ENCODE results near the gene EPB41L2. TPM values are rescaled to one million over a fixed set of nuclear protein-coding genes. Genes with fewer than 3 reads are reported as not detected.
"Not testable (repeated sequence)": the region's sequence is repeated elsewhere in the genome, so short reads cannot be mapped to it uniquely, and the experiment has no call there.

The EPB41L2 gene
- total RNA-seq, 4 donors from 2014 or later, result 57.2 to 116 (median 85.2) TPM

DNA sequence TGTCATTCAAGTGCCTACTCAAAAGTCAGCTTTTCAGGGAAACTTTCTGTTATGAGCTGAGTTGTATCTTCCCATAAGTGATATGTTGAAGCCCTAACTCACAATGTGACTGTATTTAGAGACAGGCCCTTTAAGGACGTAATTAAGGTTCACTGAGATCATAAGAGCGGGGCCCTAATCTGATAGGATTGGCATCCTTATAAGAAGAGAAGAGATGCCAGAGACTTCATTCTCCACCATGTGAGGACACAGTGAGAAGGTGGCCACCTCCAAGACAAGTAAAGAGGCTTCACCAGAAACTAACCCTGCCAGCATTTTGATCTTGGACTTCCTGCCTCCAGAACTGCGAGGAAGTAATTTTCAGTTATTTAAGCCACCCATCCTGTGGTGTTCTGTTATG, 248.5 kb downstream of the EPB41L2 start:
- no peak for ATAC-seq
- Histone ChIP-seq H3K9me3 (peaks cover 0 to 7% (median 0%) of the 10 kb centered on the region in 3 donors), H3K27me3 (no peaks in the 10 kb centered on the region), H3K4me3 (no peak overlapping the region), H3K36me3 (no peaks in the 10 kb centered on the region), H3K27ac (no peak overlapping the region), H3K4me1 (peaks cover 0 to 11% (median 2%) of the 10 kb centered on the region in 3 donors)
- TF ChIP-seq, protein P1, sequence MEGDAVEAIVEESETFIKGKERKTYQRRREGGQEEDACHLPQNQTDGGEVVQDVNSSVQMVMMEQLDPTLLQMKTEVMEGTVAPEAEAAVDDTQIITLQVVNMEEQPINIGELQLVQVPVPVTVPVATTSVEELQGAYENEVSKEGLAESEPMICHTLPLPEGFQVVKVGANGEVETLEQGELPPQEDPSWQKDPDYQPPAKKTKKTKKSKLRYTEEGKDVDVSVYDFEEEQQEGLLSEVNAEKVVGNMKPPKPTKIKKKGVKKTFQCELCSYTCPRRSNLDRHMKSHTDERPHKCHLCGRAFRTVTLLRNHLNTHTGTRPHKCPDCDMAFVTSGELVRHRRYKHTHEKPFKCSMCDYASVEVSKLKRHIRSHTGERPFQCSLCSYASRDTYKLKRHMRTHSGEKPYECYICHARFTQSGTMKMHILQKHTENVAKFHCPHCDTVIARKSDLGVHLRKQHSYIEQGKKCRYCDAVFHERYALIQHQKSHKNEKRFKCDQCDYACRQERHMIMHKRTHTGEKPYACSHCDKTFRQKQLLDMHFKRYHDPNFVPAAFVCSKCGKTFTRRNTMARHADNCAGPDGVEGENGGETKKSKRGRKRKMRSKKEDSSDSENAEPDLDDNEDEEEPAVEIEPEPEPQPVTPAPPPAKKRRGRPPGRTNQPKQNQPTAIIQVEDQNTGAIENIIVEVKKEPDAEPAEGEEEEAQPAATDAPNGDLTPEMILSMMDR (IDR thresholded peaks at IDR 0.05), result no peak
- TF ChIP-seq POLR2AphosphoS5 (IDR thresholded peaks at IDR 0.05), result no peak
- TF ChIP-seq EP300 (IDR thresholded peaks at IDR 0.05), result no peak
- TF ChIP-seq POLR2A (IDR thresholded peaks at IDR 0.05), result no peak
- WGBS, 2 donors (ENCODE audit: low coverage in 1 of 2), result 94 to 100% methylated on average over 2 of the region's 3 CpGs

DNA sequence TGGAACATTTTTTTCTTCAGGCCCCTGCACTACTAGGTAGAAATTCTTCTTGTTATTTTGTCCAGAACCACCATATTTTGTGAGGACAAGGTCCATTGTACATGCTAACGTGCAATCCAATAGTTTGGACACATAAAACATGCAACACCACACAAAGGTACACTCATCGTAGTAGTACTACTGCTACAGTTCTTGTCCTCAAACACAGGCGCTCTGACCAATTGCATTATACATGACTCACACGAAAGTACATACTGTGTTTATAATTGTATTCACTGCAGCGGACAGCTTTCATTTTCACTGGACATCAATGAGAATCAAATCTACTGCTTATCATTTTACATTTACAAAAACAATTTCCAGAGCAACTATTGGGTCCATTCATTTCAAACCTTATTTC, 251.1 kb downstream of the EPB41L2 start:
- 88 to 98% methylated on average over 4 to 5 of the region's 5 CpGs for WGBS, 2 donors (ENCODE audit: low coverage in 1 of 2)

DNA sequence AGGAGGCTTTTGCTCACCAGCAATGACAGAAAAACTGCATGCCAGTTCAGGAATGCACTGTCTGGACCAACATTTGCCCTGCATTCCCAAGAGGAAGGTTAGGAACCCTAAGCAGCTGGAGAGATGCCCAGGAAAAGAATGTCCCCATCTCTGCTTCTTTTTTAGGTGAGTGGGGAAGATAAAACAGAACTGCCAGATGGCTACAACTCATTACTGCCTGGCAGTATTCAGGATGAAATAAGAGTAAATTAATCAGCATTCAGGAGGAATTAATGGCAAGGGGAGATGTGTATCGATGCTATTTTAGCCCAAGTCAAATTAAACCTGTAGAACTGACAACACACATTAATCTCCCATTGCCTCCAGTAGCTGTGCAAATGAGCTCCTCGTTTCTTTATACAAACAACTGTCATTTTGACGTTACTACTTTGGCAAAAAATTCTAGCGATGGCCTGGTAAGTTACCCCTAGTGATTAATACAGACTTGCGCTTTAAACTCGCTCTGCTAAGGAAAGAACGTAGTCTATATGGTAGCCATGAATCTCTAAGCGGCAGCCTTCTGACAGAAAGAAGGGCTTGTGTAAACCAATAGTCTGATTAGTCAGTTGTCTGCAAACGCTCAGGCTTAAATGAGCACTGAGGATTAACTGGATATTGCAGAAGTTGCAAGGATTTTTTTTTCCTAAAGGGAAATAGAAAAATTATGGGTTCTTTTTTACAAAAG, 252.6 kb downstream of the EPB41L2 start:
- 12 to 21% methylated on average over 9 of the region's 9 CpGs for WGBS, 2 donors (ENCODE audit: low coverage in 1 of 2)

More for the DNA sequence above, 251.1 kb downstream of the EPB41L2 start:
- Histone ChIP-seq H3K36me3 (no peaks in the 10 kb centered on the region), H3K4me1 (peaks cover 0 to 11% (median 2%) of the 10 kb centered on the region in 3 donors), H3K27ac (no peak overlapping the region), H3K9me3 (no peaks in the 10 kb centered on the region), H3K27me3 (no peaks in the 10 kb centered on the region), H3K4me3 (no peak overlapping the region)
- no peak for ATAC-seq
- TF ChIP-seq POLR2A (IDR thresholded peaks at IDR 0.05) (no peak), POLR2AphosphoS5 (IDR thresholded peaks at IDR 0.05) (no peak), EP300 (IDR thresholded peaks at IDR 0.05) (no peak)
- TF ChIP-seq, protein P1 (IDR thresholded peaks at IDR 0.05), result no peak

DNA sequence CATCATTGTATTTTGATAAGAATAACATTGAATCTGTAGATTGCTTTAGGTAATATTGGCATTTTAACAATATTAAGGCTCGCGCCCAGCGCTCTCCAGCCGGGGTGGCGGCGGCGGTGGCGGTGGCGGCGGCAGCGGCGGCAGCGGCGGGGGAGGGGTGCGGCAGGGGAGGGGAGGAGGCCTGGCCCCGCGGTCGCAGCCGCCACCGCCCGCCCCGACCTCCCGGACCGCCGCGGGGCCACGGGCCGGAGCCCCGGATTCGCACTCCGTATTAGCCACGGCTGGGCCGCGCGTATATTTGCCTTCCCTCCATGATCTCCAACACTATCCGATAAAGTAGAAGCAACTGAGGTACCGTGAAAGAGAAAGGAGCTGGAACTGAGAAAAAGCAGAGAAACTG, 261.7 kb downstream of the EPB41L2 start:
- peaks cover 0 to 17% (median 0%) of the 10 kb centered on the region in 3 donors for H3K9me3 ChIP-seq
- not testable (repeated sequence) for H3K4me1 ChIP-seq, H3K27me3 ChIP-seq, H3K27ac ChIP-seq, ATAC-seq, H3K36me3 ChIP-seq, H3K4me3 ChIP-seq
- WGBS, 2 donors (ENCODE audit: low coverage in 1 of 2), result 100% methylated on average over 2 of the region's 37 CpGs

More for the DNA sequence above, 252.6 kb downstream of the EPB41L2 start:
- no peaks in the 10 kb centered on the region for H3K27me3 ChIP-seq
- no peak overlapping the region for H3K27ac ChIP-seq
- H3K9me3 ChIP-seq, result no peaks in the 10 kb centered on the region
- H3K4me3 ChIP-seq, result no peak overlapping the region
- ATAC-seq, result no peak
- TF ChIP-seq, protein P1 (IDR thresholded peaks at IDR 0.05), result no peak
- TF ChIP-seq POLR2AphosphoS5 (IDR thresholded peaks at IDR 0.05) (no peak), EP300 (IDR thresholded peaks at IDR 0.05) (no peak), POLR2A (IDR thresholded peaks at IDR 0.05) (no peak)
- no peaks in the 10 kb centered on the region for H3K36me3 ChIP-seq
- H3K4me1 ChIP-seq, result peaks cover 0 to 11% (median 2%) of the 10 kb centered on the region in 3 donors

DNA sequence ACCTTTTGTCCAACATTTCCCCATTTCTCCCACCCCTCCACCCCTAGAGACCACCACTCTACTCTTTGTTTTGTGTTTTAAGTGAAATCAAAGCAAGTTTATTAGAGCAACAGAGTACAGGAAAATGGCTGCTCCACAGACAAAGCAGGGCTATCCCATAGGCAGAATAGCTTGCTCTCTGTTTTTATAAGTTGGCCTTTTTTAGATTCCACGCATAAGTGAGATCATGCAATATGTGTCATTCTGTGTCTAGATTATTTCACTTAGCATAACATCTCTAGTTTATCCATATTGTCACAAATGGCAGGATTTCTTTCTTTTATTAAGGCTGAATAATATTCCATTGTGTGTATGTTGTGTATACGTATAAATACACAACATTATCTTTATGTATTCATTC, 266.0 kb downstream of the EPB41L2 start:
- H3K36me3 ChIP-seq, result no peaks in the 10 kb centered on the region
- H3K9me3 ChIP-seq, result peaks cover 0 to 17% (median 0%) of the 10 kb centered on the region in 3 donors
- WGBS, 2 donors (ENCODE audit: low coverage in 1 of 2), result 92 to 100% methylated on average over 2 of the region's 2 CpGs
- TF ChIP-seq POLR2A (IDR thresholded peaks at IDR 0.05) (no peak), EP300 (IDR thresholded peaks at IDR 0.05) (no peak), POLR2AphosphoS5 (IDR thresholded peaks at IDR 0.05) (no peak)
- TF ChIP-seq, protein P1 (IDR thresholded peaks at IDR 0.05), result no peak
- no peak overlapping the region for H3K27ac ChIP-seq
- peaks cover 0 to 4% (median 3%) of the 10 kb centered on the region in 3 donors for H3K4me1 ChIP-seq
- no peak for ATAC-seq
- H3K27me3 ChIP-seq, result no peaks in the 10 kb centered on the region
- H3K4me3 ChIP-seq, result no peak overlapping the region
